Vagina (tissue), 2 donors: ENCODE data around the gene DIAPH3. TPM values are rescaled to one million over a fixed set of nuclear protein-coding genes. Genes with fewer than 3 reads are reported as not detected.

ENCODE experiments used
- DNase-seq, 2 donors: peaks; one replicate each; pipeline ENCODE4 v3.0.0-alpha.2; 2017; ENCODE audit errors: extremely low spot score in 2 of 2
- H3K27ac ChIP-seq: fragments of 200-600 bp; sonication (generic); one replicate; pipeline ENCODE4 v1.5.1; 2019
- H3K27me3 ChIP-seq: fragments of 200-600 bp; sonication (generic); one replicate; pipeline ENCODE4 v1.5.1; 2019
- H3K36me3 ChIP-seq, 2 donors: fragments of 200-600 bp; sonication (generic); one replicate each; pipeline ENCODE4 v1.5.1; 2017 to 2019
- H3K4me1 ChIP-seq: fragments of 200-600 bp; sonication (generic); one replicate; pipeline ENCODE4 v1.5.1; 2019
- H3K4me3 ChIP-seq, 2 donors: fragments of 200-600 bp; sonication (generic); 1 replicate in 1 of 2; 2 replicates in 1 of 2; pipeline ENCODE4 v1.5.1; 2016 to 2019
- H3K9me3 ChIP-seq: fragments of 200-600 bp; sonication (generic); one replicate; pipeline ENCODE4 v1.5.1; 2019
- CTCF ChIP-seq, 3 experiments: fragments of 450-650 bp in 2 of 3; fragments of 200-600 bp in 1 of 3; sonication (generic) in 1 of 3; IDR thresholded peaks; one replicate each; pipeline ENCODE4 v1.5.1; 2017 to 2019; ENCODE audit warnings: antibody characterized with exemption in 3 of 3, mild to moderate bottlenecking in 2 of 3, moderate library complexity in 2 of 3
- POLR2A ChIP-seq, 2 donors: fragments of 450-650 bp; IDR thresholded peaks; one replicate each; pipeline ENCODE4 v1.6.1; 2017; ENCODE audit warnings: antibody characterized with exemption in 2 of 2, mild to moderate bottlenecking in 2 of 2, moderate library complexity in 2 of 2
- POLR2AphosphoS5 ChIP-seq, 2 donors: sonication (generic); formaldehyde crosslinking; IDR thresholded peaks; one replicate each; pipeline ENCODE4 v1.9.0; 2017; ENCODE audit warnings: antibody characterized with exemption in 2 of 2, mild to moderate bottlenecking in 2 of 2, low read depth in 1 of 2; ENCODE audit not compliant: insufficient read depth in 1 of 2
- intact Hi-C: fragments of 100-400 bp; cut with DNase I; formaldehyde crosslinking; loops from one replicate; pipeline ENCODE4 v1.15.1; 2023
- total RNA-seq: library from RNA; depleted of rRNA; stranded (reverse); fragments of >200 nt; gene quantifications from one replicate; pipeline ENCODE4 v1.2.3, GENCODE V29; 2016

Gene DIAPH3
- total RNA-seq, 1 donor from 2014 or later, result 1.2 TPM

- Histone ChIP-seq H3K4me1 (no peaks in the 10 kb centered on the region), H3K4me3 (no peak overlapping the region), H3K9me3 (no peaks in the 10 kb centered on the region), H3K27me3 (no peaks in the 10 kb centered on the region), H3K36me3 (no peaks in the 10 kb centered on the region), H3K27ac (no peak overlapping the region)
- TF ChIP-seq CTCF (IDR thresholded peaks at IDR 0.05), result no peak
- TF ChIP-seq POLR2AphosphoS5 (IDR thresholded peaks at IDR 0.05; ENCODE audit: insufficient read depth in 1 of 2, low read depth in 1 of 2), result no peak
- no peak for TF ChIP-seq POLR2A (IDR thresholded peaks at IDR 0.05)
- intact Hi-C loops, result no loop called here
- no peak for DNase-seq
Measured at GRCh38 chr13:60135344-60135743, 28.4 kb downstream of the DIAPH3 start.

GRCh38 chr13:60134376-60134775, 29.4 kb downstream of the DIAPH3 start:
- H3K4me3 ChIP-seq, result no peak overlapping the region
- H3K36me3 ChIP-seq, result no peaks in the 10 kb centered on the region
- TF ChIP-seq POLR2A (IDR thresholded peaks at IDR 0.05), result no peak
- TF ChIP-seq POLR2AphosphoS5 (IDR thresholded peaks at IDR 0.05; ENCODE audit: insufficient read depth in 1 of 2, low read depth in 1 of 2), result no peak
- no peak for TF ChIP-seq CTCF (IDR thresholded peaks at IDR 0.05)
- intact Hi-C loops, result no loop called here
- H3K27ac ChIP-seq, result no peak overlapping the region
- no peaks in the 10 kb centered on the region for H3K9me3 ChIP-seq
- DNase-seq, result no peak
- no peaks in the 10 kb centered on the region for H3K4me1 ChIP-seq
- H3K27me3 ChIP-seq, result no peaks in the 10 kb centered on the region

GRCh38 chr13:60121337-60121687, 42.4 kb downstream of the DIAPH3 start:
- intact Hi-C loops, result no loop called here
- Histone ChIP-seq H3K4me3 (no peak overlapping the region), H3K9me3 (no peaks in the 10 kb centered on the region), H3K27me3 (no peaks in the 10 kb centered on the region), H3K27ac (no peak overlapping the region), H3K36me3 (no peaks in the 10 kb centered on the region), H3K4me1 (no peaks in the 10 kb centered on the region)
- DNase-seq, result no peak
- no peak for TF ChIP-seq CTCF (IDR thresholded peaks at IDR 0.05)
- no peak for TF ChIP-seq POLR2A (IDR thresholded peaks at IDR 0.05)
- TF ChIP-seq POLR2AphosphoS5 (IDR thresholded peaks at IDR 0.05; ENCODE audit: insufficient read depth in 1 of 2, low read depth in 1 of 2), result no peak

- TF ChIP-seq CTCF (IDR thresholded peaks at IDR 0.05) (no peak), POLR2A (IDR thresholded peaks at IDR 0.05) (no peak), POLR2AphosphoS5 (IDR thresholded peaks at IDR 0.05; ENCODE audit: insufficient read depth in 1 of 2, low read depth in 1 of 2) (no peak)
- Histone ChIP-seq H3K4me1 (no peaks in the 10 kb centered on the region), H3K9me3 (no peaks in the 10 kb centered on the region), H3K27ac (no peak overlapping the region), H3K4me3 (no peak overlapping the region), H3K36me3 (no peaks in the 10 kb centered on the region), H3K27me3 (no peaks in the 10 kb centered on the region)
- no peak for DNase-seq
- intact Hi-C loops, result no loop called here
Measured at GRCh38 chr13:60120617-60121336, 43.0 kb downstream of the DIAPH3 start.

- TF ChIP-seq CTCF (IDR thresholded peaks at IDR 0.05) (no peak), POLR2AphosphoS5 (IDR thresholded peaks at IDR 0.05; ENCODE audit: insufficient read depth in 1 of 2, low read depth in 1 of 2) (no peak), POLR2A (IDR thresholded peaks at IDR 0.05) (no peak)
- H3K9me3 ChIP-seq, result no peaks in the 10 kb centered on the region
Measured at GRCh38 chr13:60118696-60119400, 44.9 kb downstream of the DIAPH3 start.

More at GRCh38 chr13:60118696-60119400, 44.9 kb downstream of the DIAPH3 start:
- Histone ChIP-seq H3K4me1 (no peaks in the 10 kb centered on the region), H3K4me3 (no peak overlapping the region), H3K36me3 (no peaks in the 10 kb centered on the region), H3K27ac (no peak overlapping the region), H3K27me3 (no peaks in the 10 kb centered on the region)
- DNase-seq, result no peak
- intact Hi-C loops, result no loop called here
